Coronary artery (tissue), 2 donors: Measurements from ENCODE around the gene CLMP.
"Not testable (repeated sequence)": the region's sequence is repeated elsewhere in the genome, so short reads cannot be mapped to it uniquely, and the experiment has no call there.

Experiments
- DNase-seq: peaks from one replicate; pipeline ENCODE4 v3.0.0-alpha.2; 2017; ENCODE audit warnings: low spot score
- H3K27ac ChIP-seq, 2 donors: fragments of 200-600 bp; sonication (generic); one replicate each; pipeline ENCODE4 v1.5.1; 2016 to 2019
- H3K4me3 ChIP-seq: fragments of 200-600 bp; sonication (generic); 2 replicates; pipeline ENCODE4 v1.5.1; 2016; ENCODE audit warnings: mild to moderate bottlenecking, moderate library complexity
- CTCF ChIP-seq: fragments of 200-600 bp; sonication (generic); IDR thresholded peaks from one replicate; pipeline ENCODE4 v1.5.1; 2019; ENCODE audit warnings: antibody characterized with exemption

CLMP gene

GRCh38 chr11:123061403-123062157 lies 133.5 kb downstream of the CLMP start, which contains the start of gene HSPA8:
Gene HSPA8, minus strand, starts transcription at chr11:123062136. Its CDS starts 812 bp downstream, at chr11:123061324.
- no peak for TF ChIP-seq CTCF
- Histone ChIP-seq H3K4me3 (peak within 1 kb of the TSS; percentile 94), H3K27ac (peak within 1 kb of the TSS; percentile 98 to 100)
- DNase-seq = peak; percentile 86

- no peak for DNase-seq
- H3K27ac ChIP-seq = peak overlapping the region; percentile 98 to 100
These were observed 134.6 kb downstream of the CLMP start for GRCh38 chr11:123060277-123061000.

GRCh38 chr11:123059041-123059920 lies 135.8 kb downstream of the CLMP start:
- Histone ChIP-seq H3K4me3 (peak overlapping the region; percentile 94), H3K27ac (peak overlapping the region in 1 of 2 donors; percentile 100)
- DNase-seq = not testable (repeated sequence)

More at GRCh38 chr11:123060277-123061000, 134.6 kb downstream of the CLMP start:
- H3K4me3 ChIP-seq = peak overlapping the region; percentile 94
- TF ChIP-seq CTCF = no peak

- DNase-seq = no peak
- no peak for TF ChIP-seq CTCF
- Histone ChIP-seq H3K4me3 (no peak overlapping the region), H3K27ac (no peak overlapping the region)
These were observed 137.3 kb downstream of the CLMP start for GRCh38 chr11:123057661-123058305.

- TF ChIP-seq CTCF = no peak
- Histone ChIP-seq H3K27ac (peak overlapping the region in 1 of 2 donors; percentile 28), H3K4me3 (no peak overlapping the region)
These were observed 138.1 kb downstream of the CLMP start for GRCh38 chr11:123056835-123057491.

GRCh38 chr11:123055191-123055901 lies 139.7 kb downstream of the CLMP start:
- TF ChIP-seq CTCF = no peak
- DNase-seq = no peak

More at GRCh38 chr11:123056835-123057491, 138.1 kb downstream of the CLMP start:
- no peak for DNase-seq

More at GRCh38 chr11:123055191-123055901, 139.7 kb downstream of the CLMP start:
- no peak overlapping the region for H3K27ac ChIP-seq
- H3K4me3 ChIP-seq = no peak overlapping the region
